HG02678 (cell line): ENCODE measurements around the gene ZBTB43.
"Not testable (repeated sequence)": the region's sequence is repeated elsewhere in the genome, so short reads cannot be mapped to it uniquely, and the experiment has no call there.

Experiments used
- ATAC-seq: cut with Tn5 transposase; IDR thresholded peaks from one replicate; pipeline ENCODE4 v1.9.1; 2021; ENCODE audit warnings: mild to moderate bottlenecking, moderate library complexity; ENCODE audit not compliant: unreplicated experiment

The ZBTB43 gene, protein sequence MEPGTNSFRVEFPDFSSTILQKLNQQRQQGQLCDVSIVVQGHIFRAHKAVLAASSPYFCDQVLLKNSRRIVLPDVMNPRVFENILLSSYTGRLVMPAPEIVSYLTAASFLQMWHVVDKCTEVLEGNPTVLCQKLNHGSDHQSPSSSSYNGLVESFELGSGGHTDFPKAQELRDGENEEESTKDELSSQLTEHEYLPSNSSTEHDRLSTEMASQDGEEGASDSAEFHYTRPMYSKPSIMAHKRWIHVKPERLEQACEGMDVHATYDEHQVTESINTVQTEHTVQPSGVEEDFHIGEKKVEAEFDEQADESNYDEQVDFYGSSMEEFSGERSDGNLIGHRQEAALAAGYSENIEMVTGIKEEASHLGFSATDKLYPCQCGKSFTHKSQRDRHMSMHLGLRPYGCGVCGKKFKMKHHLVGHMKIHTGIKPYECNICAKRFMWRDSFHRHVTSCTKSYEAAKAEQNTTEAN

DNA sequence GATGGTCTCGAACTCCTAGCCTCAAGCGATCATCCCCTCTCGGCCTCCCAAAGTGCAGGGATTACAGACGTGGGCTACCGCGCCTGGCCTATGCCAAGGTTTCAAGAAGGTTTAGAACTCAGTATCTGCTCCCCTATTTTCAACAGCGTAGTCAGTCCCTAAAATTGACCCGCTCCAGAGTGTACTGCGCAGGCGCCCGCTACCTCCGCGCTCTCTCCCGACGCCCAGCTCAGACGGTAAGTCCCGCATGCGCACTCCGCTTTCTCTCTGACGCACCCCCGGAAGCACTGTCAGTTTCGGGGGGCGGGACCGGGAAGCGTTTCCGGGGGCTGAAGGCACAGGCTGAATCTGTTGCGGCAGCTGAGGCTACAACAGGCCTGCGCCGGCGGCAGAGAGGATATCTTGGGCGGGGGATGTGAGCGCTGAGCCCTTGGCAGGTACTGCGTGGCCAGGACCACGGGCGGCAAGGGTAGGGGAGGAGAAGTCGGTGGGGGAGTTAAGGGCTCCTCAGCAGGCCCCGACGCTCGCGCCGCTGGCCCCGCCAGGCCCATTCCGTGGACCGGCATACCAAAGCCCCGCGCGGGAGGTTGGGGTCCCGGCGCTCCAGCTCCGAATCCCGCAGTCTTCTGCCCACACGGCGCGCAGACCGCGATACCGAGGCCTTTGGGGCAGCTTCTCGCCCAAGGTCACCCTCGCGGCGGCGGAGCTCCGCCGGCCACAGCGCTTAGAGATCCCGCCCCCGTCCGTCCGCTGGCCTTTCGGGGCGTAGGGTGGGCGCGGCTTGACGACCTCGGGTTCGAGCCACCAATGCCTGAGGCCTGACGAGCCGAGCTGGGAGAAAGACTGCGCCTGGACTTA, at the start of gene ZBTB43:
Gene ZBTB43, plus strand, starts transcription at position 345 of the 858 bp plus-strand sequence. CDS start 27,470 bp downstream, outside the sequence.
- peak; percentile 80 for ATAC-seq

DNA sequence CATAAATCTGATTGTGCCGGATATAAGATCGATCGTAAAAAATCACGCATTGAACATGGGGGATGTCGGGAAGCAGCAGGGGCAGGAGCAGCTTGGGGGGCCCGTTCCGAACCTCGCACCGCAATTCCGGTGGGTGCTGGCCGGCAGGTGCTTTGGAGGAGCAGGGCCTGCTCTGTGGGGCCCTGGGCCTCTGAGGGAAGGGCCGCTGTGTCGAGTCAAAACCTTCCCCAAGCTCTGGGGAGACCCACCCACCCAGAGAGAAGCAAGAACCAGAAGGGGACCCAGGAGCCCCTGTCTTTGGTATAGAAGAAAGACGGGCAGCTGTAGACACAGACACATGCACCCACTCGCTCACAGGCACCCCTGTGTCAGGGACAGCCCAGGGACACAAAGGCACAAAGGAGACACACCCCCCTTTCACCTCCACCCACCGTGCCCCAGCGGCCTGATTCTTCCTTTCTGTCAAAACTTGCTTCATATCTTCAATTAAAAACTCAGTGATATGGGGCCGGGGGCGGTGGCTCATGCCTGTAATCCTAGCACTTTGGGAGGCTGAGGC, 49.4 kb upstream of the ZBTB43 start:
- no peak for ATAC-seq

DNA sequence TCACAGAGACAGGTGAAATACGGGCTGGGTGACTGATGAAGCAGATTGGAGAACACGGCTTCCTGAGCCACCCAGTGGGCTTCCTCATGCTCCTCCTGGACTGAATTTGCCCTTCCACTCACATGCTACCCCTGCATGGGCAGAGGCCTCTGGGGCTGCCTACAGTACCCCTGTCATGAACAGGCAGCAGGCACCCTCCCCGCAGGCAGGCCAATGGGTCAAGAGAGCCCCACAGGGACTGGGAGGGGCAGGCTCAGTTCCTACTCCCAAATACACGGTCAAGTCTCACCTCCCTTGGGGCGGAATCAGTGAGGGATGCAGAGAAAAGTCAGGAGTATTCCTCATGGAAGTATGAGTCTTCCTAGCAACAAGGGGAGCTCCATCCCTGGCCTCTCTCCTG, 48.6 kb upstream of the ZBTB43 start:
- no peak for ATAC-seq

DNA sequence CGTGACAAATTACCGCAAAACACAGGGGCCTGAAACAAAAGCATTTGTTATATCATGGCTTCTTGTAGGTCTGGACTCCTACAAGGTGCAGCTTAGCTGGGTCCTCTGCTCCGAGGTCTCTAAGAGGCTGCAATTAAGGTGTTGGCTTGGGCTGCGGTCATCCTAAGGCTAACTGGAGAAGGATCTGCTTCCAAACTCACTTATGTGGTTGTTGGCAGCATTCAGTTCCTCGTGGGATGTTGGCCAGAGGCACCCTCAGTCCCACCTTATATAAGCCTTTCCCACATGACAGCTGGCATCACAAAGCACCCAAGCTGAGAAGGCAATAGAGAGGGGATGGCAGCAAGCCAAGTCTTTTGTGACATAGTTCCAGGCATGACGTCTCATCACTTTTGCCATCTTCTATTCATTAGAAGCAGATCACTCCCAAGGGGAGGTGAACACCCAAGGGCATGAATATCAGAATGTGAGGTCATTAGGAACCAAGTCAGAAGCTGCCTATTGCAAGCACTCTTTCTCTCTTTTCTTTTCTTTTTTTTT, 47.9 kb upstream of the ZBTB43 start:
- no peak for ATAC-seq

DNA sequence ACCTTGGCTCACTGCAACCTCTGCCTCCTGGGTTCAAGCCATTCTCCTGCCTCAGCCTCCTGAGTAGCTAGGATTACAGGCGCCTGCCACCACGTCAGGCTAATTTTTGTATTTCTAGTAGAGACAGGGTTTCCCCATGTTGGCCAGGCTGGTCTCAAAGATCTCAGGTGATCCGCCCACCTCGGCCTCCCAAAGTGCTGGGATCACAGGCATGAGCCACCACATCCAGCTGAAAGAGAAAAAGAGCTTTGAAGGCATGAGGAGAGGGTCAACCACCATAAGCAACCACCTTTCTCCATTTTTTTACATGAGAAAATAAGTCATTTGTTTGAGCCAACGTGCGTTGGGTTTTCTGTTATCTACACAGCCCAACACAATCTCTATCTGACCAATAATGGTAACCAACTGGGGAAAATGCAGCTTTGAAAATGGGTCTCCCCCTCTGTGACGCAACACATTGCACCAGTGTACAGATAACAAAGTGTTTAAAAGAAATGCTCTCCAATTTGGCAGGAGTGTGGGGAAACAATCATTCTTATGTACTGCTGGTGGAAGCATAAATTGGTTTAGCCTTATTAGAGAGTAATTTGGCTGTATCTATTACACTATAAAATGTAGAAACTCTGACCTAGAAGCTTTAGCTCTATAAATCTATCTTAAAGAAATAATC, 45.8 kb upstream of the ZBTB43 start:
- ATAC-seq, result no peak

DNA sequence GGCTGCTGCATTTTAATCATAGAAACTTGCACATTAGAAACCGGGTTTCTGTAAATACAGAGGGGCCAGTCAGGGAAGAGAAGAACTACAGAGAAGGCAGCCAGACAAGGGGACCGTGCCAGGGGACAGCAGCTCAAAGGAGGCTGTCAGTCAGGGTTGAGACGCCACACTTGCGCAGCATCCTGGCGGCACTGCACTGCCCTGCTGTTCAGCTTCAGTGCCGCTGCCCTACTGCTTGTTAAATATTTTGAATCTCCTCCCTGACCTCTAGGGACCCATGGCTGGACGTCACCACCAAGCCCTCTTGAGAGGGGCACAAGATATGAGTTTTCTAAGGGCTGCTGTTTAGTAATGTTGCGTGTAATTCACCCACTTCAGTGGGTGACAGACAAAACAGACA, 43.6 kb upstream of the ZBTB43 start:
- ATAC-seq, result no peak

DNA sequence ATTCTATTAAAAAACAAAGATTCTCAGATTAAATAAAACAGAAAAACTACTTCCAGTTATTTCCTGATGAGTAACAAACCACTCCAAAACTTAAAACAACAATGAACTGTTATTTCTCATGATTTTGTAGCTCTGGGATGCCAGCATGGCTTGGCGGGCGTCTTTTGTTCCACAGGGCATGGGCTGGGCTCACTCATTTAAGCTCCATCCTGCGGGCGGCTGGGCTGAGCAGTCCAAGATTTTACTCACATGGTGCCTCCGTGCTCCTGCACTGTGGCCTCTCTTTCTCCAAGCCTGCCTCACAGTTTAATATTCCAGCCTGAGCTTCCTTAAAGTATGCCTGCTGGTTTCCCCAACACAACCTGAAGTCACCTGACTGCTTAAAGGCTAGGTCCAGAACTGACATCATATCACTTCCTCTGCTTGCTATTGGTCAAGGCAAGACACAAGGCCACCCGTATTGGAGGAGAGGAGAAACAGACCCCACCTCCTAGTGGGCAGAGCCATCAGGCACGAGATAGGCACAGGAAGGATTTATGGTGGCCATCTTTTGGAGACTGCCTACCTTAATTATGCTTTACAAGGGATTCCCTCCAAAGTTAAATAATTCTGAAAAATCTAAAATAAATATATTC, 41.6 kb upstream of the ZBTB43 start:
- no peak for ATAC-seq

DNA sequence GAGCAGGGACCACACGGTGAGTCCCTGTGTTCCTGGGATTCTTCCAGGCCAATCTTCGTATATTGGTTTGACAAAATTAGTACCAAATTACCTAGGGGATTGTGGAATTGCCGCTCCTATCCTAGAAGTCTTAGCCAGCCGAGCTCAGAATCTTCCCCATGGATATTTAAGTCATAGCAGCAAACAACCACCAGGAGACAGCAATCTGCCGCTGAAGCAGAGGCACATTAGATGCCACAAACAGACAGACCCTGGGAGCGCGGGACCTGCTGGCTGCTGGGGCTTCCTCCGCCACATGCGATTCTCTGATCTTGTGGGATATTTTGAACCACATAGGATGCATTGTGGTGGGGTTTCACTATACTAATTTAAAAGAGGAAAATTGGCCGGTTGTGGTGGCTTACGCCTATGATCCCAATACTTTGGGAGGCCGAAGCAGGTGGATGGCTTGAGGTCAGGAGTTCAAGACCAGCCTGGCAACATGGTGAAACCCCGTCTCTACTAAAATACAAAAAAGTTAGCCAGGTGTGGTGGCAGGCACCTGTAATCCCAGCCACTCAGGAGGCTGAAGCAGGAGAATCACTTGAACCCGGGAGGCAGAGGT, 31.7 kb upstream of the ZBTB43 start:
- ATAC-seq, result no peak

DNA sequence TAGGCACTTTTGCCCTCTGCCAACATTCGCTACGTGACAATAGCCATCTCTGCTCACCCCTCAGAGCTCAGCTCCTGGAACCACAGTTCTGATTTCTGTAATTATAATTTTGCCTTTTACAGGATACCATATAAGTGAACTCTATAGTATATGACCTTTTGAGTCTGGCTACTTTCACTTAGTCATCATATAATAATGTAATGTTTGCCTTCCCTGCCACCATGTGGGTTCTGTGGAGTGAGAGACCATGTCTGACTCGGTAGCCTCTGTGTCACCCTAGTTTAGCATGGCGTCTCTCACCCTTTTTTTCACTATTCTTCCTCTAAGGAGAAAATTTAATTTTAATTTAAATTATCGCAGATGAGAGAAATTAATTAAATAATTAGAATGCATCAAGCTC, 28.9 kb upstream of the ZBTB43 start:
- no peak for ATAC-seq

DNA sequence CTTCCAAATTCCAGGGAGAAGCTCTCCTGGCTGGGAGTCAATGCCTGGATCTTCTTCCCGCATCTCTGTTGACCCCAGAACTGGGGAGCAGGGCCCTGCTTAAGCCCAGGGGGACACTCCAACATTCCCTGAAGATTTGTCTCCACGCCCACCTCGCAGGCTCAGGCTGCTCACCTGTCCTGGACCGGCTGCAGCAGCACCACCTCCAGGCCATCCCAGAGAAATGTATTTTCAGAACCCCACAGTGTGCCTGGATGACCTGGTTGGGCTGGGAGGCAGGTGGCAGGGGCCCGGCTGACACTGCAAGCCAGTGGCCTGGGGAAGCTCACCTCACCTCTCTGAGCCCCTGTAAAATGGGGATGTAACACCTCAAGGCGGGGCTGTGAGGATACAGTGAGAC, 27.1 kb upstream of the ZBTB43 start:
- ATAC-seq, result no peak

DNA sequence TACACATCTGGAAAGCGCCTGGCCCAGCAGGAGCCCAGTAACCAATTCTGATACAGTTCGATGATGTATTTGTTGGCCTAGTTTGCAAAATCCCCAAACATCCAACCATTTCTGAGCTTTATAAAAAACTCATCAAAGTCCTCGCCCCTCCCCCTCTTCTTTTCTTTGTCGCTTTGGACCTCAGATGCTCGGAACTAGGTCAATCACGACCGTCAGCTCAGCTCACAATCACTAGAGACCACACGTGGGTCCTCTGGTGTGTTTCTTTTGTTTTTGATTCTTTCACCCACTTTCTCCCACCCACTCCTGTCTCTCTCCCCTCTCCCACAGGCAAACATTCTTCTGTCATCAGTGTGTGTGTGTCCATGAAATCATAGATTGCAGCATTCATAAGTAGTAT, 26.7 kb upstream of the ZBTB43 start:
- no peak for ATAC-seq

DNA sequence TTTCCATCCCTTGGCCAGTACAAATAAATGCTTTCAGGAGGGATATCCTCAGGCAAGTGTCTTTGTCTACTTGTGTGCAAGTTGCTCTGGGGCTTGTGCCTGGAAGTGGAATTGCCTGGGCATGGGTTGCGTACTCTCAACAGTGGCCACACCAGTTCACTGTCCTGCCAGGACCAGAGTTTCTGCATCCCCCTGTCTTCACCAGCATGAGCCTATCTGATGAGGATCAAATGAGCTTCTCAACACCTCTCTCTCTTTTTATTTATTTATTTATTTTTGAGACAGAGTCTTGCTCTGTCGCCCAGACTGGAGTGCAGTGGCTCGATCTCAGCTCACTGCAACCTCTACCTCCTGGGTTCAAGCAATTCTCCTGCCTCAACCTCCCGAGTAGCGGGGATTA, 26.1 kb upstream of the ZBTB43 start:
- not testable (repeated sequence) for ATAC-seq

DNA sequence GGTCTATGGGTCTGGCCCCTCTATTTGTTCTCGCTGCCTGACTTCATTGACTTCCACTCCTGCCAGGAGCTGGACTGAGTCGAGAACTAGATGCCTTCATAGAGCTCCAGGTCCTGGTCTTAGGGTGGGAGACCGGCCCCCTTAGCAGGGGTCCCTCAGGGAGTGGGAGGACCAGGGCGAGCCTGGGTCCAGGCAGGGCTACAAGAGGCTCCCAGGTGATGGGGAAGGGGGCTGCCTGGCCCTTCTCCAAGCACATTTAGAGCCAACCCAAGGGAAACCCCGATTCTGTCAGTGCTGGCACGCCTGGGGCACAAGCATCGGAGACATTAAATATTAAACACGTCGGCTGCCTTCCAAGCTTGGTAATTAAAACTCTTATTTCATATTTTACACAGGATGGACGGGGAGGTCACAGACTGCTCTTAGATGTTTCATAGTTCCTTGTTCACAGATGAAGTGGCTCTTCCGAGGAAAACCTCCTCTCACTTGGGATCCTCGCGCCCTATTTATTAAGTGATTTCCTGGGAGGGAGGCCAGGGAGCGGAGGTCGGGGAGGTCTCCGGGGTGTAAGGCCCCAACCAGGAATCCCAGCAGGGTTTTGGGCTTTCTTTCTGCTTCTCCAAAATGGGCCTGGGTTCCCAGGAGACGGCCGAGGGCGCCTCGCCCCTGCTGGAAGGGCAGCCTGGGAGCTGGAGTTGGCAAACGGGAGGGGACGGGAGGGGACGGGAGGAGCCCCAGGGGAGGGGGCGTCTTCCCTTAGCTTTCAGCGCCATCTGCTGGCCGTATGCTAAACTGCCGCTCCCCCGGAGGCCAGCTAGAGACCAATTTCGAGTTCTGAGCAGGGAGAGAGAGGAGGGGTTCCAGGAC, 23.4 kb upstream of the ZBTB43 start:
- ATAC-seq, result no peak

DNA sequence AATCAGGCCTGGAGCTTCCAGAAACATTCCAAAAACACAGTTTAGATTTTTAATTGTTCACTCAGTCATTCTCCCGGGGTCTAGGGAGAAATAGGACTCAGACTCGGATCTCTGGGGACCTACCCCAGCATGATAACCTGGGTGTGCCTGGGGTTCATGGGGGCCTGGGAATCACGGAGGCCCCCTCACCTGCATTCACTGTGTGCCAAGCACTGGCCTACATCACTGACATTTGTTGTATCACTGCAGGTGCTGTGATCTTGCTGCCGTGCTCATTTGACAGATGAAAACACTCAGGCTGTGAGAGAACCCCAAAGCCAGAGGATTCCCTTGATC, 22.8 kb upstream of the ZBTB43 start:
- ATAC-seq, result no peak

DNA sequence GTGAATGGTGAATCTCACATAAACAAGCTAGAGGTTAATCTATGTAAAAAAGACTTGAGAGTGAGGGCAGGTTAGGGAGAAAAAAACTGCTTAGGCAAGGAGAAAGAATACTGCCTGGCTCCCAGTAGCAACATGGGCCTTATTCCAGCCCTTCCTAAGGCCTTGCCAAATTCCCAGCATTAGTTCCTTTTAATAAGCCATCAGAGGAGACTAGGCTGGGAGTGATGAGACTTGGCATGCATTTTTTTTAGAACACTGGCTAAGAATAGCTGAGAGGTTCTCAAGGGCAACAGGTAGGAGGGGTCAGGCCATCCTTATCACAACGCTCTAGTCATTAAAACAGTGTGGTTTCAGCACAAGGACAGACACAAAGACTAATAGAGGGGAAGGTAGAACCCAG, 20.9 kb upstream of the ZBTB43 start:
- no peak for ATAC-seq

DNA sequence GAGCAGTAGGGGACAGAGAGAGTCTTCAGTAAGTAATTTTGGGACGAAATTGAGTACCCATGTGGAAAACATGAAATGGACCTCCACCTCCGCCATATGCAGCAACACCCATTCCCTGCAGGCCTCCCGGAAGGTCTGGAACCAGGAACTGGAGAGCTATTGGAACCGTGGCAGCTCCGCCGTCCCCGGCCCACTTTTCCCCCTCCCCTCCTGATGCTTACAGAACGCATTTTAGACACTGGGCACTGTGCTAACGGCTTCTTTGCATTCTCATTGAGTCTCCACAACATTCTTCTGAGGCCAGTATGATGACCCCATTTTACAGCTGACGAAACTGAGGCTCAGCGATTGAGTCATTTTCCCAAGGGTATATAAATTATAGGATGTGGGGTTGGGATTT, 20.4 kb upstream of the ZBTB43 start:
- ATAC-seq, result no peak

DNA sequence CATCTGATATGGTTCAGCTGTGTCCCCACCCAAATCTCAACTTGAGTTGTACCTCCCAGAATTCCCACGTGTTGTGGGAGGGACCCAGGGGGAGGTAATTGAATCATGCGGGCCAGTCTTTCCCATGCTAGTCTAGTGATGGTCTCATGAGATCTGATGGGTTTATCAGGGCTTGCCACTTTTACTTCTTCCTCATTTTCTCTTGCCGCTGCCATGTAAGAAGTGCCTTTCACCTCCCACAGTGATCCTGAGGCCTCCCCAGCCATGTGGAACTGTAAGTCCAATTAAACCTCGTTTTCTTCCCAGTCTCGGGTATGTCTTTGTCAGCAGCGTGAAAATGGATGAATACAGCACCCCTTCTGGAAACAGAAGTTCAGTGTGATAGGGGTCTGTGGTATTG, 20.0 kb upstream of the ZBTB43 start:
- not testable (repeated sequence) for ATAC-seq

DNA sequence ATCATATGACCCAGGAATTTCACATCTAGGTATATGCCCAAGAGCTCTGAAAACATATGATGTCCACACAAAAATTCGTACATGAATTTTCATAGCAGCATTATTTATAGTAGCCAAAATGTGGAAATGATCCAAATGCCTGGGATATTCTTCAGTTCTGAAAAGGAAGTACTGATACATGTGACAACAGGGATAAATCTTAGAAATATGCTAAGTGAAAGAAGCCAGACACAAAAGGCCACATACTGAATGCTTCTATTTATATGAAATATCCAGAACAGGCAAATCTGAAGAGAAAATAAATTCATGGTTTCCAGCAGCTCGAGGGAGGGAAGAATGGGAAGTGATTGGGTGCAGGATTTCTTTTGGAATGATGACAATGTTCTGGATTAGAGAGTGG, 16.8 kb upstream of the ZBTB43 start:
- ATAC-seq, result no peak
